Hematopoietic multipotent progenitor cell (in vitro differentiated cells): ENCODE results near the gene HSBP1L1. TPM values are rescaled to one million over a fixed set of nuclear protein-coding genes. Genes with fewer than 3 reads are reported as not detected.
"Not testable (repeated sequence)": the region's sequence is repeated elsewhere in the genome, so short reads cannot be mapped to it uniquely, and the experiment has no call there.

ENCODE experiments used
- DNase-seq, 3 donors: peaks; one replicate each; pipeline ENCODE4 v3.0.0-alpha.2; 2011 to 2015; ENCODE audit warnings: low read depth in 2 of 3, low spot score in 2 of 3
- total RNA-seq: library from RNA; depleted of rRNA; stranded (reverse); fragments of >200 nt; gene quantifications from one replicate; pipeline ENCODE4 v1.2.3, GENCODE V29; 2012

HSBP1L1 gene
- total RNA-seq, 1 donor, result 6.2 TPM

DNA sequence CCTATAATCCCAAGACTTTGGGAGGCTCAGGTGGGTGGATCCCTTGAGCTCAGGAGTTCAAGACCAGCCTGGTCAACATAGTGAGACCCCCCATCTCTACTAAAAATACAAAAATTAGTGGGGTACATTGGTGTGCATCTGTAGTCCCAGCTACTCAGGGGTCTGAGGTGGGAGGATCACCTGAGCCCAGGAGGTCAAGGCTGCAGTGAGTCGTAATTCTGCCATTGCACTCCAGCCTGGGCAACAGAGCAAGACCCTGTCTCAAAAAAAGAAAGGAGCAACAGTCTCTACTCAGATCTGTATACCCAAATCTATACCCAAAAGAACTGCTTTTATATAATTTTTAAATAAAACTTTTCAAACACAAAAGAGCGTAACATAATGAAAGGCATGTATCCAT, 5.5 kb upstream of the HSBP1L1 start:
- DNase-seq, result no peak

GRCh38 chr18:79960161-79960801, 4.2 kb upstream of the HSBP1L1 start:
- DNase-seq, result not testable (repeated sequence)

DNA sequence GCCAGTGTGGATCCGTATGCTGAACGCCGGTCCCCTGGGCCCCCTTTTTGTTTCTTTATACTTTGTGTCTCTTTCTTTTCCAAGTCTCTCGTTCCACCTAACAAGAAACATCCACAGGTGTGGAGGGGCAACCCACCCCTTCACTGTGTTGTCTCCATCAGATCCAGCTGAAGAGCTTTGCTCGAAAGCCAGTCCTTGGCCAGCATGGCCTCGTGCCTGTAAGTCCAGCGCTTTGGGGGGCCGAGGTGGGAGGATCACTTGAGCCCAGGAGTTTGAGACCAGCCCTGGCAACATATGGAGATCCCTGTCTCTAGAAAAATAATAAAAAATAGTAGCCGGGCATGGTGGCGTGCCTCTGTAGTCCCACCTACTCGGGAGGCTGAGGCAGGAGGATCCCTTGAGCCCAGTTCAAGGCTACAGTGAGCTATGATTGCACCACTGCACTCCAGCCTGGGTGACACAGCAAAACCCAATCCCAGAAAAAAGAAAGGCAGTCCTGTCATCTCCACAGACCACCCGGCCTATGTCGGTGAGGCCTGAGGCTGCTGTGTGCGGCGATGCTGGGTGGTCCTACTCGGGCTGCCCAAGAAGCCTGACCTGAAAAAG, 3.4 kb upstream of the HSBP1L1 start:
- DNase-seq, result no peak

GRCh38 chr18:79961527-79962291, 2.7 kb upstream of the HSBP1L1 start:
- DNase-seq, result peak in 1 of 3 donors; percentile 17

DNA sequence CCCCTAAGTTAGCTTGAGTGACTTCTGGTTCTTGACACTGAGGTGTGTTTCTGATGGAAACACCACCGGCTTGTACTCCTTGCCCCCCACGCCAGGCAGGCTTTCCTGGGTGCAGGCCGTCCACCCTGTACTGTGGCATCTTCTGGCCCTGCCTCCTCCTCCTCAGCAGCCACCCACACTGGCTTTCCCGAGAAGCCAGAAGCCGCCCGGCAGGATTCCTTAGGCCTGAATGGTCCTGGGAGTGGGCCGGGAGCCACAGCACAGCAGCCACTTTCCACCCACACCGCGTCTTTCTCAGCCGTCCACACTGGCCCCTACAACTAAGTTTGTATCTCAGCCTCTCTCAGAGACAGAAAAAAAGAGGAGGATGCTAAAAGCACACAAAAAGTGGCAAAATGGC, 2.1 kb upstream of the HSBP1L1 start:
- no peak for DNase-seq

DNA sequence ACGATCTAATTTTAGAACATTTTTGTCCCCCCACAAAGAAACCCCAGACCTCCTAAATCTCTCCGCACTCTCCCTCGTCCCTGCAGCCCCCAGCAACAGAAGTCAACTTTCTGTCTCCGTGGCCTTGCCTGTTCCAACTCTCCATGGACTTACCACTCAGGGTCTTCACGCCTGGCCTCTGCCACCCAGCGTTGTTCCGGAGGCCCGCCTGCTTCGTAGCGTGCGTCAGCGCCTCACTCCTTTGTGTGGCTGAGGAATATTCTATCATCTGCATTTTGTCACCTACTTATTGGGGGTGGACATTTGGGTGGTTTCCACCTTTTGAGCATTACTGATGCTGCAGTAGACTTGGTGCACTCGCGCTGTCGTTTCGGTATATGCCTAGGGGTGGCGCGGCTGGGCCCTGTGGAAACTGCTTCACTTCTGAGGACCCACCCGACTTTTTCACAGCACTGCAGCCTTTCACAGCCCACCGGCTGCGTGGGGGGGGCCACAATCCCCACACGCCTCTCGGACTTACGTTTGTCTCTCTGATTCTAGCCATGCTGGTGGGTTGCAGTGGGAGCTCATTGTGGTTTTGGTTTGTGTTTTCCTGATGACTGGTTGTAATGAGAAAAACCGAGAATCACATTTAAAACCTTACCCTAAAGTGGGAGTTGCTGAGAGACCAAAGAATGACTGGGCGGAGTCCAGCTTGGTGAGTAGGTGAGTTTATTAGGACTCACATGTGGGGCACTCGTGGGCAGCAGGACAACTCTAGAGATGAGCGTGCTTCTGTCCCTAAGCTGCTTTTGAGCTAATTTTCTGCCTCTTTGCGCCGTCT, 1.4 kb upstream of the HSBP1L1 start:
- DNase-seq, result peak in 1 of 3 donors; percentile 29

DNA sequence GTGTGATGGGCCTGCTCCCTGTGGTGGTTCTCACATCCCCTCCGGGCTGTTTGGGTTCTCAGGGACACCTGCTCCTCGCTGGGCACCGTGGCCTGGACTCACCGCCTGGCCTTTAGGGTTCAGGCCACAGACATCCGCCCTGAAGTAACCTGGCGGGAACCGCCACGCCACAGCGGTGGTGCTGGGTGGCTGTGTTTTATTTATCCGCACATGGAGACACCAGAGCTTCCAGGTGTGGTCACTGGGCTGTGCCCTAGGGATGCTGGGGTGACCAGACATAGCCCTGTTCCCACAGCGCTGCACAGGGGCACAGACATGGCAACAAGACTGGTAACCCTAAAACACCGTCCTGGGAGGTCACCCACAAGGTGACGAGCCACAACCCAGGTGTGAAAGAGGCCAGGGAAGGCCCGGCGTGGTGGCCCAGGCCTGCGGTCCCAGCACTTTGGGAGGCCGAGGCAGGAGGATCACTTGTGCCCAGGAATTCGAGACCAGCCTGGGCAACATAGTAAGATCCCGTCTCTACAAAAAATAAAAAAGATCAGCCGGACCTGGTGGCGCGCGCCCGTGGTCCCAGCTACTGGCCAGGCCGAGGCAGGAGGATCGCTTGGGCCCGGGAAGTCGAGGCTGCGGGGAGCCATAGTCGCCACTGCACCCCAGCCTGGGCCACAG, 649 bp upstream of the HSBP1L1 start:
- DNase-seq, result no peak

DNA sequence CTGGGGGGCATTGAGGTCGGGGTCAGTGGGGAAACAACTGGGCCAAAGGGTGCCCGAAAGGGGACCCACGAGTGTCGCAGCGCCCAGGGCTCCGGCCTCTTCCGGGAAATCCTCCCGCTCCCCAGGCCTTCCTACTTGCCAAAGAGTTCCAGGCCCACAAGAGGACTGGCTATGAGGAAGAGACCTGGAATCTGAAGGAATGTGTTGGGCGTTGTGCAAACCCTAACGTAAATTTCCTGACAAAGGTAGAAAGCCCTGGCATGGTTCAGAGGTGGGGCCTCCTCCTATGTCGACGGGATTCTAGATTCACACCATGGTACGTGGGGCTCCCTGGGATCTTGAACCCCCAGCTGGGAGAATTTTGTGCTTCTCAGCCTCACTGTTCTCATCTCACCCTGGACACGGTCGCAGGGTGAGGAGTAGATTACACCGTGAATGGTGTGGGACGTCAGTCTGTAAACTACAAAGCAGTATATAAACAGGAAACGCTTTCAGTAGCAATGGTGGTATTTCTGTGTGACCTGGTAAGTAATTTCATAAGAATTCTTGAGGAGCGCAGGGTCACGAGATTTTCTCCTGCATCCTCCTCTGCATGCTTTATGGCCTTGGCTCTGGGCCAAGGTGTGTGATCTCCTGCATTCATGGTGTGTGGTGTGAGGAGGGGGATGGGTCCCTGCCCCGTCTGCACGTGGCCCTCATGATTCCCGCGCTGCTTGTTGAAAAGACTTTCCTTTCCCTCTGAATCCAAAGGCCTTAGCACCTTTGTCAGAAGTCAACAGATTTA, 868 bp downstream of the HSBP1L1 start:
- DNase-seq, result peak; percentile 23 to 63 (median 48)

DNA sequence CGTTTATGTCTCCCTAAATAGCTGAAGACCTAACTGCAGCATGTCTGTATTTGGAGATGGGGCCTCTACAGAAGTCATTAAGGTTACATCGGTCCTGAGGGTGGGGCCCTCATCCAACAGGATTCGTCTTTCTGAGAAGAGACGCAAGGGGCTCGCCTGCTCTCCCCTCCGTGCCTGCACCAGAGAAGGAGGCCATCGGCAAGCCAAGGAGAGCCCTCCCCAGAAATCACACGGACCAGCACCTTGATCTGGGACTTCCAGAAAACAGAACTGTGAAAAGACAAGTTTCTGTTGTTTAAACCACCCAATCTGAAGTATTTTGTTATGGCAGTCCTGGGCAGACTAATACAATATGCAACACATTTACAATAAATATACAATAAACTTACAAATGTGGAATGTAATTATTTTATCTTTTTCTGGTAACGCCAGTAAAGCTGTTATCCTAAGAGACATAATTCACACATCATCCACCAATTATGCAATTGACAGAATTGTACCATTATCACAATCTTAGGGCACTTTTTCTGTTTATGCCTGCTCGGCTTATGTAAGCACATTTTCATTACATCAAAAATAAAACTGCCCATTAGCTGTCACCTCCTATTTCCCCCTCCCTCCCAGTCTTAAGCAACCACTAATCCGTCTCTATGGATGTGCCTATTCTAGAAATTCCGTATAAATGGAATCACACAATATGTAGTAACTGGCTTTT, 6.1 kb downstream of the HSBP1L1 start:
- DNase-seq, result no peak

DNA sequence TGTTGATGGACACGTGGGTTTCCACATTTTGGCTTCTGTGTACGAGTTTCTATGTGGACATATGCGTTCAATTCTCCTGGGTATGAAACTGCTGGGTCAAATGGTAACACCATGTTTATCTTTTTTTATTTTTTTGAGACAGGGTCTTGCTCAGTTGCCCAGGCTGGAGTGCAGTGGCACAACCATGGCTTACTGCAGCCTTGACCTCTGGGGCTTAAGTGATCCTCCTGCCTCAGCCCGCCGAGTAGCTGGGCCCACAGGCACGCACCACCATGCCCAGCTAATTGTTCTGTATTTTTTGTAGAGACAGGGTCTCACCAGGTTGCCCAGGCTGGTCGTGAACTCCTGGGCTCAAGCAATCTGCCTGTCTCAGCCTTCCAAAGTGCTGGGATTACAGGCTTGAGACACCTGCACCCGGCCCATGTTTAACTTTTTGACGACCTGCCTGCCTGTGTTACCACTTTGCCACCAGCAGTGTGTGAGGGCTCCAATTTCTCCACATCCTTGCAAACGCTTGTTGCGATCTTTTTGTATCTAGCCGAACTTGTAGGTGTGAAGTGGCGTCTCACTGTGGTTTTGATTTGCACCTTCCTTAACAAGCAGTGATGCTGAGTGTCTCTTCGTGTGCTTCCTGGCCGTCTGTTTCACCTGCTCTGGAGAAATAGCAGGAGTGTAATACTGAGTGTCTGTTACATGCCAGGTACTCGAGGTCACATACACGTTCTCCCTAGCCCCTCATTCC, 6.9 kb downstream of the HSBP1L1 start:
- no peak for DNase-seq

- DNase-seq, result no peak
These were observed 7.5 kb downstream of the HSBP1L1 start for GRCh38 chr18:79971986-79972385.

DNA sequence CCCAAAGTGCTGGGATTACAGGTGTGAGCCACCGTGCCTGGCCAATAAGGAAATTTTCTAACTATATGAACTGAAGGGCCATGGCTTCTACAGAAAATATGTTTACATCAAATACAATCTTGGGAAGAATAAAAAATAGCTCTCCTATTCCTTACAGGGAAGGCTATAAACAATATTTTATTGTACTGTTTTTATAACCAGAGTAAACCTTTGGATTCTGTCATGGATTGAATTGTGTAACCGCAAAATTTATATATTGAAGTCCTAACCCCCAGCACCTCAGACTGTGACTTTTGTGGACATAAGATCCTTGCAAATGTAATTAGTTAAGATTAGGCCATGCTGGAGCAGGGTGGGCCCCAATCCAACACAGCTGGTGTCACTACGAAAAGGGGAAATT, 8.3 kb downstream of the HSBP1L1 start:
- DNase-seq, result no peak

GRCh38 chr18:79973517-79973916, 9.1 kb downstream of the HSBP1L1 start:
- no peak for DNase-seq

- no peak for DNase-seq
These were observed 9.7 kb downstream of the HSBP1L1 start for GRCh38 chr18:79974025-79974654.

DNA sequence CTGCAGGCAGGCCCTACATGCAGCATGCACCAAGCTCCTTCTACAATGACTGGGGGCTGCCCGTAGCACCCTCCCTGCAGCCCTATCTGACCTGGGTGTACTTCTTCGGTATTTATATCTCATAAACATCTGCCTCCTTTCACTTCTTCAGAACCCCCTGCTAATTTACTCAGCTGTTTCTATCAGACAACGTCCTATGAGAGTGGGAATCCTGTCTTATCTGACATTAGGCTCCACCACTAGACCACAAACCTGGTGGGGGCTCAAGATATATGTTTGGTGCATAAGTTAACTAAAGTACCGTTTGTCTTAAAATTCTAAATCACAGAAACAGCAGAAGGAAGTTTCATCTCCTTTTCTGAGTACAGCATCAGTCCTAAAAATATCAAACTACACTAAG, 10.6 kb downstream of the HSBP1L1 start:
- peak in 2 of 3 donors; percentile 49 to 75 for DNase-seq

- DNase-seq, result no peak
These were observed 11.7 kb downstream of the HSBP1L1 start for GRCh38 chr18:79975985-79976680.

- no peak for DNase-seq
These were observed 15.4 kb downstream of the HSBP1L1 start for GRCh38 chr18:79979843-79980242.
